NT2/D1 (cell line): Measurements from ENCODE around the gene NPNT.

Source experiments
- SUZ12 ChIP-seq: IDR thresholded peaks from 2 replicates; pipeline ENCODE4 v1.6.1; 2011; ENCODE audit not compliant: insufficient read length, insufficient read depth; ENCODE audit errors: extremely low read depth
- YY1 ChIP-seq: IDR thresholded peaks from 2 replicates; pipeline ENCODE4 v1.6.1; 2011; ENCODE audit not compliant: insufficient read length, insufficient read depth
- ZNF274 ChIP-seq: IDR thresholded peaks from 2 replicates; pipeline ENCODE4 v1.6.1; 2011; ENCODE audit warnings: mild to moderate bottlenecking, low read depth, low read length

- no peak for TF ChIP-seq SUZ12
- no peak for TF ChIP-seq ZNF274
- no peak for TF ChIP-seq YY1
Measured at GRCh38 chr4:105950701-105951100, 55.4 kb downstream of the NPNT start.
